HuH-7.5 (cell line): ENCODE data around the gene TAF5L.

Experiments used
- DNase-seq: peaks from one replicate; pipeline ENCODE4 v3.0.0; 2011; ENCODE audit warnings: low spot score

The TAF5L gene

DNA sequence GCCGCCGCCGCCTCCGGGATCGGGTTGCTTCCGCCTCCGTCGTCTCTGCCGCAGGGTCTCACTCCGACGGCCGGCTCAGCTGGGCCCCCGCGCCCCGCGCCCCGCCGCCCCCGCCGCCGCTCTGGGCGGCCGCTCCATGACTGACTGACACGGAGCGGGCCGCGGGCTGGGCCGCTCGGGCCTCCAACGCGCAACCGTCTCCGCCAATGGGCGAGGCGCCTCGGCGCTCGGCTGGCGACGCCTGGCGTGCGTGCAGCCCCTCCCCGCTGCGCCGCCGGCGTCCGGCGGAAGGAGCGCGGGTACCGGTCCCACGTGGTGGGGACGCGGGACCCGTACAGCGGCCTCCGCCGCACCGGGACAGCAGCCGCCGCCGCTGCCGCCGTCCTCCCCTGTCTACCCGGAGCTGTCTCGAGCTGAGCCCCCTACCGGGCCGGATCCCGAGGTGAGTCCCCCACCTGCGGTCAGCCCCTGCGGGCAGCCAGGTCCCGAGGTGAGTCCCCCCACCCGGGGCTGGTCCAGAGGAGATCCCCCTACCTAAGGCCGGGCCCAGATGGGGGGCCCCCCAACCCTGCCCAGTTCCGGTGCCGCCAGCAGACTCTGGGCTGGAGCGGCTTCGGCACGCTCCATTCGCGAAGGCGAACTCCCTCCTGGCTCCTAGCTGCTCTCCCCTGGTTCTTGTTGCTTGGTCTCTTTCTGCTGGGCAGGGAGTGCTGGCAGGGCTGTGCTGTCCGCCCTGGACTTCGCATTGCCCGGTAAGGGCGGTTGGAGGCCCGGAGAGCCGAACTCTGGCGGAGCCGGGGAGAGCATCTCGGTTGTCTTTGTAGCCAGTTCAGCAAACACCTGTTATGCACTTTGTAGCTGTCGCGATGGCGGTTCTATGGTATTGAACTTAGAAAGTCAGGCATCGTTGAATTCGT is at the start of gene TAF5L, which contains the start of gene URB2:
TAF5L (minus strand) TSS at position 208 of the 917 bp plus-strand sequence. CDS start 11,640 bp downstream, outside the sequence.
URB2 (plus strand) TSS at position 333 of the 917 bp plus-strand sequence. CDS start 1,387 bp downstream, outside the sequence.
- peak; percentile 96 for DNase-seq

DNA sequence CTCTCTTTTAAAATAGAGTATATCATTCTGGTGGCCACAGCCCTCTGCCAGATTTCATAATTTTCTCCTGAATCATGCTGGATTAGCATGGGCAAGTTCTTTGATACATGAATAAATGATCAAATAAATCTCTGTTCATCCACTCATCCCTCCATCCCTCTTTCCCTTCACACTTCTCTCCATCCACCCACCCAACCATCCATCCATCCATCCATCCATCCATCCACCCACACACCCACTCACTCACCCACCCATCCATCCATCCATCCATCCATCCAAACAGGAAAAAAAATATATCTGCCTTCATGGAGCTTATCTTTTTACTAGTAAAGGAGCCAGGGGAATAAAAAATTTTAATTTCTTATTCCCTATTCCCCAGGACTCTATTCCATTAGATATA is 49.5 kb upstream of the TAF5L start:
- DNase-seq = no peak

DNA sequence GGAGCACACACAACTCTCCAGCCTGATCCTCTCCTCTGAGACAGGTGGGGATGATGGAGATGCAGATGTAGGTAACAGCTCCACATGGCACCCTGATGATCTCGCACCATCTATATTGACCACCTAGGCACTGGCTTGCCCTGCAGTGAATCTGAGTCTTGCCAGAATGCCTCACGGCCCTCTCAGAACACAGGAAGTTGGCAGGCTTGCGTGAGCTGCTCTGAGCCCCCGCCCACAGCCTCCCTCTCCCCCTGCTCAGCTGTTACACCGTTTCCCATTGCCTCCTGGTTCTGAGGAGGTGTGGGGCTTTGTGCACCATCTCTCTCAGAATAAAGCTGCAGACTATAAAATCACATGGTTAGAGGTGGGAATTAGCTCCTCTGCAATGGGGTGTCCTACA is 48.1 kb upstream of the TAF5L start:
- no peak for DNase-seq

DNA sequence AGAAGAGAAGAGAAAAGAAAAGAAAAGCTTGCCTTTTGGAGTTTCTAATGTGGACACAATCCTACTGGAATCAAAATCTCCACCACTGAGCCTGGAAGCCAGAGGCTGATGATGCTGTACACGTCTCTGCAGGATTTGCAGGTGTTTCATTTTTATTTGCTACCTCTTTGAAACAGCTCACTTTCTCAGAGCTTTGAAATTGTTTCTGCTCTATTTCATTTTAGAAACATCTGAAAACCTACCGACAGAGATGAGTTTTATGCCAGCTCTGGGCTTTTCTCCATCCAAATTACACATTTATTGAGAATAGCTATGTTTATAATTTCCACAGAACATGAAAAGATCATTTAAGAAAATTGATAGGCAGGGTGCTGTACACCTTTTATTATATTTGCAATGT is 46.3 kb upstream of the TAF5L start:
- DNase-seq = no peak

DNA sequence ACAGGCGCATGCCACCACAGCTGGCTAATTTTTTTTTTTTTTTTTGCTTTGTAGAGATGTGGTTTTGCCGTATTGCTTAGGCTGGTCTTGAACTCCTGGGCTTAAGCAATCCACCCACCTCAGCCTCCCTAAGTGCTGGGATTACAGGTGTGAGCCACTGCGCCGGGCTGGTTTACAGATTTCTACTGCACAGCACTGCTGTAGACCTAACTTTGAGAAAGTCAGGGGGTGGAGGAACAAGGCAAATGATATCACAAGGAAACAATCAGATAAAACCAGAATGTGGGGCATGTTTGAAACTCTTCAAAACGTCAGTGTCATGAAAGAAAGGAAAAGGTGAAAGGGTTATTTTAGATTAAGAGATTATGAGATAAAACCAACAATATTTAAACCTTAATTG is 45.4 kb upstream of the TAF5L start:
- DNase-seq = no peak

DNA sequence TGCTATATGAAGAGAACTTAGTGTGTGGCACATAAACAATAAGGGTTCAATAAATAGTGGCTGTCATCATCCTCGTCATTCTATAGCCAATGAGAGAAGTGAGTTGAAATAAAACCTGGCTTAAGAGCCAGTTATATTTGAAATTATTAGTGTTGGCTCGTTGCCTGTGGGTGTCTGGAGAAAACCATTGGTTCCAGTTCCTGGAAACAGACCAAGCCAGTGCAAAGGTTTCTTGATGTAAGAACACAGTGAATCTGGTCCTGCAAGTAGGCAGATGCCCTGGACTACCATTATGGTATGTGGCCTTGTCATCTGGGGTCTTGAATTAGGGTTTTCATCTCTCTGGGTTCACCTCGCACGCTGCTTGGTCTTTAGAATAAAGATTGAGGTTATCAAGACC is 43.4 kb upstream of the TAF5L start:
- DNase-seq = no peak

DNA sequence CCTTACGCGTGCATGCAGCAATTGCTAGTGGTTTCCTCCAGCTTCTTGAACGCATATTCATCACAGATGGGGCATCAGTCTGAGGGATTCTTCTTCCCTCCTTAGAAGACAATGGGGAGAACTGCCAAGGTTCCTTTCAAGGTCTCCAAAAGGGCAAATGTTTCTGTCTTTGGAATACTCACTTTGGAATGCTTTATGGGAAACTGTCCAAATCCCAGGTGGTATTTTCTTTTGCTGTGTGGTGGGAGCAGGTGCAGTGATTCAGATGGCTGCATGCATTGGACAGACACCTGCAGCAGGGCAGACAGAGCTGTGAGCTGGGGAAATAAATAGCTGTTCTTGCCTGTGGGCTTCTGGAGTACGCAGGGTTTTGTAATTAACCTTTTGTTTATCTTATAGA is 40.7 kb upstream of the TAF5L start:
- no peak for DNase-seq

DNA sequence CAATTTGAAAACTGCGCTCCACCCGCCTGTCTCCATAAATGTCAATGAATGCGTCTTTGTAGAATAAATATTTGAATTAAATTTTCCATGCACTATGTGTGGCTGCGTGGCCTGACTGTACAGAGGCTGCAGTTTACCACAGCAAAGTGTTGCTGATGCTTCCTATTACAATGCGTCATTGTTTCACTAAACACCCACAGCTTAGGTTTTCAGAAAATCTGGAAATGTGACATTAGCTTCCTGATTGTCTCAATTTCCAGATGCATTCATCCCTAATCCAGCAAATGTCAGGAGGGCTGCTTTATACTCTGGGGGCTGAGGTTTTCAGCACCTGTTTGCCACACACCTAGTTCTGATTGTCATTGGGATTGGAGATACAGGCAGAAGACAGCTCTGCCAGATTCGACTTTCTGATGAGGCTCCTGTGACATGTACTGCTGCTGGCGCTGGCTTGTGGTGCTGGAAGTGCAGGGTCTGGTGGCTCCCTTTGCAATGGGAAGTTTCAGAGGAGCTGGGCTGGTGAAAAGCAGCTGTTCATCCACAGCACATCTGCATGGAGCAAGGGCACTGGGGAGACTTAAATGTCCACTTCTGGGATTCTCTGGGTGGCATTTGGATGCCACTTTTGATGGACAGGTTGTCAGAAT is 40.1 kb upstream of the TAF5L start:
- no peak for DNase-seq

DNA sequence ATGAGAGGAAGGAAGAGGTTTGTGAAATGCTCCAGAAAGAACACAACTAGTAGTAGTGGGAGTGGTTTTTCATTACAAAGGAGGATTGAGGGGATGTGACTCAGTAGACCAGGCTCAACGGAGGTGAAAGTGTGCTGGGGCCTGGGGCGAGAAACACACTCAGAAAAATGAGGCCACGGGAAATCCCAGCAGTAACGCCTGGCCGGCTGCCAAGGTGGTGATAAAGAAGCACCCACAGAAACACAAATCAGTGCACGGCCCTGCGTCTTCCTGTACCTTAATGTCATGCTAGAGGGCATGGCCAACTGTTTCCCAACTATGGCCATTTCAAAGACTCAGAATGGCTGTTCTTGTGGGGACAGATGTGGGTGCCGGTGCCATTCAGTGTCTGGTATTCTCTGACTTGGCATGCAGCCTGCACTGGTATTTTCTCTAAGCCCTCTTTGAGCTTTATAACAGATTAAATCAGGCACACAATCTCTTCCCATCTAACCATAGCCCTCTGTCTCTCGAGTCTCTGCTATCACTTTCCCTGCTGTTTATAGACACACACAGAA is 38.3 kb upstream of the TAF5L start:
- no peak for DNase-seq

DNA sequence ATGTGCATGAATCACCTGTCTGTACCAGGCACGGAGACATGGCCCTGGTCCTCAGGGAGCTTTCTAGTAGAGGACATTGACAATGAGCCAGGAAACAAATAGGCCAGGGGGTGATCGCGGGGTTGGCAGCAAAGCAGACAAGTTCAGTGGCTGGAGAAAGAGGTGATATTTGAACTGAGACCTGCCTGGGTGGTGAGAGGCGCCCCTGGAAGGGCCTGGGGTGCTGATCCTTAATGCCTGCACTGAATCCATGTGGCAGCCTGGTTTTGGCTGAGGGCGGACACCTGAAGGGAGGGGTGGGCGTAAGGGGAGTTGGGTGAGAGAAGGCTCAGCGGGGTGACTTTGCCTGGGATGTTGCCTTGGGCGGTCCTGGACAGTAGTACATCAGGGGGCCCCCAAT is 36.0 kb upstream of the TAF5L start:
- DNase-seq = no peak

DNA sequence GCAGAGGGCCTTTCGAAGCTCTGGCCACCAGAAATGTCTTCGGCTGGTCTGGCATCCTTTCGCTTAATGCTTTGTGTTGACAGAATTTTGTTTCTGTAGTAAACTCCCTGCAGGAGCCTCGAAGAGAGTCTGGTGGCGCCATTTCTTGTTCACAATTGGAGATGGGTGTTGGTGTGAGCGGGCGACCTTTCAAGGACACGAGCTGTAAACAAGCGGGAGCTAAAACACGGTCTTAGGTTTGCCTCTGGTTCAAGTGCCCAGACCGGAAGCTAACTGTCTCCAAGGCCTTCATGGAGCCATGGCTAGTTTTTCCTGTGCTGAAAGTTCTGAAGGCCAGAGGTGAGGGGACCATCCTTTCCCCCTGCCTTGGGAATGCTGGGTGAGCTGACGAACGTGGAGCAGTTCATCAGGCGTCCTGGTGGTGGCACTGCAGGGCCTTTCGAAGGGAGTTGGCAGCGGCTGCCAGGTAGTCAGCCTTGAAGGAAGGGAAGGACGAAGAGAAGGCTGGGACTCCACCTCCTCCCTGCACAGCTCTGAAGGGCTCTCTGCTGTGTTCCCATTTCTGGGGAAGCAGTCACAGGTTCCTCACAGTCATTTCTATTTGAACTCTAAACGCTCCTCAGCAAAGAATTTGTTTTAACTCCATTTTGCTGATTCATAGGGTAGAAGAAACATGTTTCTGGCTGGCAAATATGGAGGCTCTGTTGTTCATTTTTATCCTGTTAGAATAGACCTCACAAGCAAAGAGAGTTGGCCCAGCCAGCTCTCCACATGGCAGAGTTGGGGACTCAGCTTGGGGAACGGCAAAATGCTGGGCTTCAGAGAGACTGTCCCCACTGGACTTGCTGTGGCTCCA is 35.3 kb upstream of the TAF5L start:
- DNase-seq = peak; percentile 78

DNA sequence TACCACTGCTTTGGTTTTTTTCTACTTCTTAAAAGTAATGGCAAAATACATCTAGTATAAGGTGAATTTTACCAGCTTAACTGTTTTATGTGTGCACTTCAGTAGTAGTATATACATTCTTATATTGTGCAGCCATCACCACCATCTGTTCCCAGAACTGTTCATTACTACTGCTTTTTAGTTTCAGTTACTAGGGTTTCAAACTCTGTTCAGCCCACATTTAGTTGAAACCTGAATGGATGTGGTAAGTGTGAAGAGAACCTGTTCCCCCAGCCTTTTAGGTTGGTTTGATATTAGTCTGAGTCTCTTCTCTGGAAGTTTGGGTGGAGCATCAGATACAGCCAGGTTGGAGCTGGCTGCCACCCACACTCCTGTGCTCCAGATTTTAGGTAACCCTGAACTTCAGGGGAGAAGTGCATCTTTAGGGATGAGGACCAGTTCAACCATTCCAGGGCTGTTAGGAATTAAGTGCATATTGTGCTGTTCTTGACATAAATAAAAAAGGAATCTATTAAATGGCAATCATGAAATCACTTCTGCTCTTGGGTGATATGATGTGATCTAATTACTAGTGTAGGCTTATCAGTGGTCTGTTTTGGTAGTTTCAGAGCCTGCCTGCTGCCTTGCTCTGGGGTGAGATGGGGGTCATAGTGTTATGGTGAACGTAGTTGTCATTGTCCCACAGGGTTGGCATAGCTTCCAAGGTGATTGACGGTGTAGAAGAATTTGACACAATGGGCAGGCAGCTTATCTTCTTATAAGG is 32.3 kb upstream of the TAF5L start:
- DNase-seq = no peak

DNA sequence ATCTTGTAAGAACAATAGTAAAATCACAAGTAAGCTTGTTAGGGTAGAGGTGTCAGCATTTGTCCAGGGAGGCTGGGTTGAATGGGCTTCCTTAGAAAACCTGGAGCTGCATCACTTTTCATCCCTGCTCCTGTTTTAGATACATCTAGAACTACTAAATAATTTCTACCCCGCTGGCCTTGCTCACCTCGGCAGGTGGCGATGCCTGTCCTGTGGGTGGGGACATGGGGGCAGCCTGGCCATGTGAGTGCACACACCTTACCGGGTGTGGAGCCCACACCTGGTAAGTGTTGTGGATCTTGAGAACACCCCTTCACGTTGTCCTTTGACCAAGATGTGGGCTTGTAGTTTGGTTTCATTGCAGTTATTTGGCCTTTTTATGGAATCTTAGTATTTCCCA is 29.9 kb upstream of the TAF5L start:
- no peak for DNase-seq

DNA sequence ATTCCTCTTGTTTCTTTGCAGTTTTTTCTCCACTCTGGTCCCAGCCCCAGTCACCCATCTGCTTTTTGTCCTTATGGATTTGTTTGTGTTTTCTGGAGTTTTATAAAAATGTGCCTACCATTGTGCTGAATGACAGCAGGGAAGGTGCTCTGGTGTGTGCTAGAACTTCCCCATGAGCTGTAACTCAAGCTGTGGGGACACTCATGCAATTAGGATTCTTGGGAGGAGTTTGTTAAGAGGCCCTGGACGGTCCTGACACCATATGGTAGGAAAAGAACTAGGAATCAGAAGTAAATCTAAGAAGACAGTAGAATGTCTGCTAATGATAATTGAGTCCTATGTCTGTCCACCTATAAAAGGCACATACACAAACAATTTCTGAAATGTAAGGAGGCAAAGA is 27.5 kb upstream of the TAF5L start:
- no peak for DNase-seq

DNA sequence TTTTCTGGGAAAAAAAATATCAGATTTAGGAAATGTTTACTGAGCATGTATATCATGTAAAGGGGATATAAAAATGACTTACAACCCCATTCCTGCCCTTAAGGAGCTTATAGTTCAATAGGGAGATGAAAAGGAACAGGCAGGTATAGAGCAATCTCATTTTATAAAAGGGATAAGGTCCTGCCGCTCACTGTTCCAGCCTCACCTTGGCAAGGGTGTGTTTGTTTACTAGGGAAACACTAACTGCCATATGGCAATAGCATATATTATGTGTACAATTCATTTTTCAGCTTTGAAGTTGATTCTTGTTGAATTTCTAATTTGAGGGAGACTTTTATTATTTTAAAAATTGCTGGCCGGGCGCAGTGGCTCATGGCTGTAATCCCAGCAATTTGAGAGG is 25.6 kb upstream of the TAF5L start:
- DNase-seq = no peak

DNA sequence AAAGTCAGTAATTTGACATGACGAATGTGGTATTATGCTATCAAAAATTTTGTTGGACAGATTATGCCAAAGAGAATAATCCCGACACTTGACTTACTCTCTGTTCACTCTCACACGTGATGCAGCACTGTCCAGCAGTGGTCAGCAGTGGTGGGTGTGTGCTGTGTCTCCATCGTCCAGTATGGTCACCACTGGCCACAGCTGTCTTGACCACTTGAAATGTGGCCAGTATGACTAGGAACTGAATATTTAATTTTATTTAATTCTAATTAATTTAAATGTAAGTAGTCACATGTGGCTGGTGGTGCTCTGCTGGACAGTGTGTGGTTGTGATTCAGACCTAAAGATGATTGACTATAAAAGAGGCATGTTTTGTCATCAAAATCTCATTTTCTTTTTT is 24.1 kb upstream of the TAF5L start:
- DNase-seq = no peak

DNA sequence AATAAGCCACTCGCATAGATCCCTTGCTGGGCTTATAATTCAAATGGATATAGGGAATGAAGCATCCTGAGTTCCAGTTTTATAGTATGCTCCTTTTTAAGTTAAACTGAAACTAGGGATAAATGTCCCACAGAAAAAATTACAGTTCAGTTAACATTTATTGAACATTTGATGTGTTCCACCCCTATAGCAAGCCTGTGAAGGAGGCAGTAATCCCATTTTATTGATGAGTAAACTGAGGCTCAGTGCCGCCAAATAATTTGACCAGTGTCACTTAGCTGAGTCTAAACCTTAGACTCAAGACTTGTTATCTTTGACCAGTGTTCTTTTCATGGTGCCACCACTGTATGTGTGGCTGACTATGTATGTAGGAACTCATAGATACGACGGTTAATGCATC is 22.5 kb upstream of the TAF5L start:
- no peak for DNase-seq

DNA sequence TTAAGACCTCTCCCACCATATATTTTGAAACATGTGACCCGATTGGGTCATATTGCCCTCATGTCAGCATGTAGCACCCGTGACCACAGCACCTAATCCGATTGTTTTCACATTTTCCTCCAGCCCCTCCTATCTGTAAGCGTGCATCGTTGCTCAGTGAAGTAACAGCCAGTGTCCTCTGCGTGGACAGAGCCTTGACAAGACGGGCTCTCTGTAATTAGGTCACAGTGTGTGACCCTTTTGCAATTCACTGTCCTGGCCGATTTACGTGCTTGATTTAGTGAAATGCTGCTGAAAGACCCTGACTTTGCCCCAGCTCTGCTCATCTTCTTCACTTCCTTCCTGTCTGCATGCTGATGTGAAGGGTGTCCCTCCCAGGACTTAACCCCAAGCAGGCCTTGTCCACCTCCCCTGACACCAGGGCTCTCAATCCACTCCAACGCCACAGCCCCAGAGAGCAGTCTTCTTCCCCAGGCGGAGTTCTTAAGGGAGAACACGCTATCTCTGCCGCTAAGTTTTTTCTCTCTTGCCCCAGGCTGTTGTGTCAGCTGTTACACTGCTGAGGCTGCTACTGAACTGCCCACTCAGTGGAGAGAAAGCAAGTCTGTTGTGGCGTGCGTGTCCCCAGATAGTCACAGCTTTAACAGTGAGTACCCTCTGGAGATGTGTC is 19.5 kb upstream of the TAF5L start:
- no peak for DNase-seq

DNA sequence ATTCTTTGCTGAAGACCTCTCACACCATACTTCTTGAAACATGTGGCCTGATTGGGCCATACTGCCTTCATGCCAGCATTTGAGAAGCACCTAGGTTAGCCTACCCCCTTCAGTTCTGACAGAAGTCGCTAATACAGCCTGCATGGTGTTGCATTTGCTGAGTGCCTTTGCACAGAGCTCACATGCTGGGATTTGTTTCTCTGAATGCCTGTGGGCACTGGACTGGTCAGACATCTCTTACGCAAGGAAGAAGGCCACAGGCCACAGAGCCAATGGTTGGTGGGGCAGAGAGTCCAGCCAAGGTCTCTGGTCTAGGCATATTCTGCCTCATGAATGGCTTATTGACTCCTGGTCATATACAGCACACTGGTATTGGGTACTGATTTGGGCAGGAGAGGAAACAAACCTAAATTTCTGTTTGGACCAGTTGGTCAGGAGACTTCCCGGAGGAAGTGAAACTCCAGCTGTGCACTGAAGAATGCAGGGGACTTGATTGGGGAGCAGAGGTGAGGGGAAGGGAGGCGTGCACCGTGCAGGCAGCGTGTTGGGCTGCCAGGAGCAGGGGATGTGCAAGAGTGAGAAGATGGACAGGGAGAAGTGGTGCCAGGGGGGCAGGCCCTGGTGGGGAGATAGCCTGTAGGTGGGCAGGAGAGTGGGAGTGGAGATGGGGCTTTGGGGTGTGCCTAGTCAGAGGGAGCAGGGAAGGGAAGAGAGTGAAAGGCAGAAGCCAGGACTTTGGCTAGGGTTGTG is 18.2 kb upstream of the TAF5L start:
- DNase-seq = no peak

DNA sequence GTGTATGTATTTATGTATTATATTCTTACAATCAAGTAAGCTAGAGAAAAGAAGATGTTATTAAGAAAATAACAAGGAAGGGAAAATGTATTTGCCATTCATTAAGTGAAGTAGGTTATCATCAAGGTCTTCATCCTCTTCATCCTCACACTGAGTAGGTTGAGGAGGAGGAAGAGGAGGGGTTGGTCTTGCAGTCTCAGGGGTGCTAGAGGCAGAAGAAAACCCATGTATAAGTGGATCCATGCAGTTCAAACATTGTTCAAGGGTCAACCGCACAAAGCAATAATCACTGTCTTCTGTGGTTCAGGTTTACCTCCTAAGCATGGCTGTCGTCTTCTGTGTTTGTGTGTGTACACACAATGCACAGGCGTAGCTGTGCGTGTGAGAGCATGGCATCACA is 17.0 kb upstream of the TAF5L start:
- no peak for DNase-seq
